Measurements from ENCODE around the gene WDR26.

- no peak for TF ChIP-seq CTCF (tag by site-specific recombination; IDR thresholded peaks at IDR 0.05)
- TF ChIP-seq REST (tag by site-specific recombination; IDR thresholded peaks at IDR 0.05): no peak
- no peak for TF ChIP-seq SCRT2 (tag by site-specific recombination; IDR thresholded peaks at IDR 0.05)
- TF ChIP-seq BCL11A (tag by site-specific recombination; IDR thresholded peaks at IDR 0.05; ENCODE audit: low read depth): no peak
- TF ChIP-seq ZNF266 (tag by site-specific recombination; IDR thresholded peaks at IDR 0.05; ENCODE audit: low read depth): no peak
These were observed 4.4 kb upstream of the WDR26 start for GRCh38 chr1:224438989-224439388.

Data from HEK293 (cell line).